Common myeloid progenitor, CD34-positive (primary cell): ENCODE results near the gene ORM1.
A peak's percentile ranks its signal among the peaks of the same experiment; 100 is the strongest.

ENCODE experiments used
- CTCF ChIA-PET: fragments of 350-600 bp; sonication (Branson Sonifier 250); formaldehyde crosslinking; loops from one replicate; lab custom pipeline; 2021; ENCODE audit warnings: antibody characterized with exemption; lab: Charles Lee
- POLR2A ChIA-PET: fragments of 350-600 bp; sonication (Branson Sonifier 250); formaldehyde crosslinking; loops from one replicate; lab custom pipeline; 2021; ENCODE audit warnings: antibody characterized with exemption; lab: Charles Lee
- DNase-seq, 3 donors: peaks; one replicate each; pipeline versions ENCODE4 v3.0.0 to v3.0.0-alpha.2; 2013
- H3K27ac ChIP-seq, 2 experiments: 1 replicate in 1 of 2; 2 replicates in 1 of 2; pipeline ENCODE4 v1.7.0; 2013; ENCODE audit warnings: inconsistent platforms in 2 of 2, low read length in 2 of 2, mild to moderate bottlenecking in 2 of 2, low read depth in 1 of 2, moderate library complexity in 1 of 2; ENCODE audit not compliant: severe bottlenecking in 2 of 2, insufficient read depth in 1 of 2, poor library complexity in 1 of 2
- H3K27me3 ChIP-seq, 5 experiments: replicated peaks in 2 of 5; 1 replicate in 3 of 5; 2 replicates in 2 of 5; pipeline versions ENCODE4 v1.6.1 to v1.7.0; 2013; ENCODE audit warnings: low read length in 4 of 5, mild to moderate bottlenecking in 2 of 5, moderate library complexity in 2 of 5, inconsistent platforms in 1 of 5; ENCODE audit not compliant: insufficient read depth in 5 of 5, control insufficient read depth in 4 of 5
- H3K36me3 ChIP-seq, 4 experiments: 1 replicate in 2 of 4; 2 replicates in 2 of 4; pipeline versions ENCODE4 v1.6.1 to v1.7.0; 2013; ENCODE audit warnings: low read length in 3 of 4, control low read depth in 1 of 4, mild to moderate bottlenecking in 1 of 4; ENCODE audit not compliant: control insufficient read depth in 4 of 4, insufficient read depth in 4 of 4
- H3K4me1 ChIP-seq, 4 experiments: 1 replicate in 3 of 4; 2 replicates in 1 of 4; pipeline versions ENCODE4 v1.6.1 to v1.7.1; 2013; ENCODE audit warnings: low read length in 3 of 4, mild to moderate bottlenecking in 3 of 4, control low read depth in 1 of 4, inconsistent platforms in 1 of 4, moderate library complexity in 1 of 4; ENCODE audit not compliant: control insufficient read depth in 4 of 4, insufficient read depth in 4 of 4; ENCODE audit errors: control extremely low read depth in 1 of 4
- H3K4me3 ChIP-seq, 7 experiments: 1 replicate in 4 of 7; 2 replicates in 3 of 7; pipeline versions ENCODE4 v1.5.1 to v1.7.0; 2013; ENCODE audit warnings: mild to moderate bottlenecking in 7 of 7, low read length in 6 of 7, moderate library complexity in 6 of 7, inconsistent platforms in 2 of 7, low read depth in 2 of 7, control low read depth in 1 of 7; ENCODE audit not compliant: insufficient read depth in 4 of 7, control insufficient read depth in 1 of 7; ENCODE audit errors: extremely low read depth in 1 of 7
- H3K9me3 ChIP-seq, 5 experiments: 1 replicate in 4 of 5; 2 replicates in 1 of 5; pipeline versions ENCODE4 v1.6.1 to v1.7.1; 2013; ENCODE audit warnings: low read length in 4 of 5, mild to moderate bottlenecking in 2 of 5, inconsistent platforms in 1 of 5, low read depth in 1 of 5, moderate library complexity in 1 of 5; ENCODE audit not compliant: control insufficient read depth in 4 of 5, insufficient read depth in 2 of 5; ENCODE audit errors: control extremely low read depth in 1 of 5
- WGBS: methylation state at CpG from one replicate; pipeline ENCODE4 v1.1.5; 2013; ENCODE audit not compliant: insufficient coverage; 5-methylcytosine and 5-hydroxymethylcytosine counted together

The ORM1 gene

GRCh38 chr9:114348261-114348905 lies 25.5 kb downstream of the ORM1 start:
- 89% methylated on average over 9 of the region's 12 CpGs for WGBS
- Histone ChIP-seq H3K36me3 (peaks cover 21 to 95% (median 75%) of the 10 kb centered on the region in 4 experiments), H3K4me1 (peaks cover 0 to 20% (median 14%) of the 10 kb centered on the region in 4 experiments)

DNA sequence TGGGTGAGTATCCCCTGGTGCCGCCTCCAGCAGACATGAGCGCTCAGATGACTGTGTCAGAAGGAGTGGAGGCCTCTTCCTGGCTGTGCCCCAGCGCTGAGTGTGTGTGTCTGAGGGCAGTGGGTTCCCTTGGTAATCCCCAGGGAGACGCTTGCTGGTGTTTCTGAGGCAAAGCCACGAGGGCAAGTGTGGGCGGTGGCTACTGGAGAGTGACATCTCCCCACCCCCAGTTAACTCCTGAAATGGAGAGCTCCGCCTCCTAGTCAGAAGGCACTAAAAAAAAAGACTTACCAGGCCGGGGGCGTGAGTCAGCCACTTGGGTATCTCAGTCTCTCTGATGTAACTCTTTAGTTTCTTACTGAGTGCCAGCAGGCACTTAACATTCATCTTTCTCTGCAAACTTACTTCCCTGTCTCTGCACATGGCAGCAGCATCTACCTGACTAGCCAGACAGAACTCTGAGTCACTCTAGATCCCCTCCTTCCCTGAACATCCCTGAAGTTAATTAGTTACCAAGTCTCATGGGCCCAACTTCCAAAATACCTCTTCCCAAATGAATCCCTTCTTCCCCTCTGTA lies 26.1 kb downstream of the ORM1 start:
- POLR2A ChIA-PET, result interaction anchor here (0.8 kb wide), 1 partner anchor 120 kb away, joined by 3 read pairs; no protein-coding TSS in a partner anchor
- CTCF ChIA-PET, result interaction anchor here (1.0 to 1.2 kb wide), 2 partner anchors 16 to 57 kb away, joined by 3 read pairs; no protein-coding TSS in a partner anchor
- H3K4me1 ChIP-seq, result peaks cover 0 to 20% (median 14%) of the 10 kb centered on the region in 4 experiments

More at GRCh38 chr9:114348261-114348905, 25.5 kb downstream of the ORM1 start:
- CTCF ChIA-PET, result interaction anchor here (1.0 to 1.5 kb wide), 3 partner anchors 17 to 58 kb away, joined by 3 read pairs; partner anchors contain the start of gene AKNA
- no peak overlapping the region for H3K4me3 ChIP-seq
- peak overlapping the region in 1 of 2 experiments; percentile 27 for H3K27ac ChIP-seq
- DNase-seq, result no peak
- H3K9me3 ChIP-seq, result no peaks in the 10 kb centered on the region
- no peaks in the 10 kb centered on the region for H3K27me3 ChIP-seq
- POLR2A ChIA-PET, result no interaction called here

DNA sequence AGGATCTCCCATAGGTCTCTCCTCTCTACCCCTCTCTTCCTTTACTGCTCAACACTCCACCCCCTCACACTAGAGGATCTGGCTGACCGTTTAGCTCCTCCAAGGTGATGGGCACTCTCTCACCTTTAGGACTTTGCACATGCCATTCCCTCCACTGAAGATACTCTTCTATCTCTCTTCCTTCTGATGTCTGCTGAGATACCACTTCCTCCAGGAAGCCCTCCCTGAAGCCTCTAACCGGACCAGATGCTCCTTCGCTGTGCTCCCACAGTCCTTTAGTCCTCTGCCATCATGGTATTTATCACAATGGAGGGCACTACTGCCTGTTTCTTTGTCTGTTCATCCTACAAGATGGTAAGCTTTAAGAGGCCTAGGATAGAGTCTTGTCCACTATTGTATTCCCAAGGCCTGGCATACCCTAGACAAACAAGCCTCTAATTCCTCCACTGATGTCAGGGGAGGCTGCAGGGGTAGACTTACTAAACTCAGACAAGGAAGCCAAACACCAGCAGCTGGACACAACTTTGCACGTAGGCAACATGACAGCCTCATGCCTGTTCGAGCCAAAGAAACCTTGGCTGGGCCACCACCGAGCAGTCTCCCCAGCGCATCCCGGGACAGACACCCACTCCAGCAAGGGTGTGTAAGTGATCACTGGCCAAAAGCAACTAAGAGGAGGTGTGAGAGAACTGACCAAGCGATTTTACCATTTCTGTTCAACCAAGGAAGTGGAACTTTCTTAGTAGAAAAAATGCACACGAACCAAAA lies 27.0 kb downstream of the ORM1 start:
- H3K36me3 ChIP-seq, result peaks cover 15 to 87% (median 66%) of the 10 kb centered on the region in 4 experiments
- no peak for DNase-seq
- CTCF ChIA-PET, result interaction anchor here (1.2 kb wide), 1 partner anchor 14 kb away, joined by 3 read pairs; no protein-coding TSS in a partner anchor
- POLR2A ChIA-PET, result interaction anchor here (0.8 kb wide), 1 partner anchor 119 kb away, joined by 3 read pairs; no protein-coding TSS in a partner anchor
- H3K27me3 ChIP-seq, result no peaks in the 10 kb centered on the region
- H3K9me3 ChIP-seq, result no peaks in the 10 kb centered on the region
- H3K4me1 ChIP-seq, result peaks cover 0 to 20% (median 14%) of the 10 kb centered on the region in 4 experiments
- WGBS, result 96% methylated on average over 10 of the region's 10 CpGs
- no peak overlapping the region for H3K27ac ChIP-seq
- H3K4me3 ChIP-seq, result no peak overlapping the region

More for the DNA sequence above, 26.1 kb downstream of the ORM1 start:
- WGBS, result 42% methylated on average over 9 of the region's 9 CpGs
- Histone ChIP-seq H3K4me3 (no peak overlapping the region), H3K27me3 (no peaks in the 10 kb centered on the region), H3K27ac (peak overlapping the region in 1 of 2 experiments; percentile 27), H3K36me3 (peaks cover 17 to 93% (median 71%) of the 10 kb centered on the region in 4 experiments), H3K9me3 (no peaks in the 10 kb centered on the region)
- peak; percentile 73 to 91 (median 90) for DNase-seq

GRCh38 chr9:114350636-114351401 lies 27.9 kb downstream of the ORM1 start:
- no peak overlapping the region for H3K27ac ChIP-seq
- CTCF ChIA-PET, result interaction anchor here (1.2 to 1.5 kb wide), 2 partner anchors 10 to 13 kb away, joined by 3 to 4 read pairs; no protein-coding TSS in a partner anchor

GRCh38 chr9:114351932-114352331 lies 29.0 kb downstream of the ORM1 start:
- CTCF ChIA-PET, result interaction anchor here (1.1 to 1.5 kb wide), 2 partner anchors 11 to 256 kb away, joined by 3 to 4 read pairs; no protein-coding TSS in a partner anchor
- POLR2A ChIA-PET, result no interaction called here
- Histone ChIP-seq H3K9me3 (no peaks in the 10 kb centered on the region), H3K36me3 (peaks cover 12 to 84% (median 63%) of the 10 kb centered on the region in 4 experiments), H3K4me1 (peaks cover 0 to 20% (median 14%) of the 10 kb centered on the region in 4 experiments), H3K4me3 (no peak overlapping the region), H3K27ac (no peak overlapping the region), H3K27me3 (no peaks in the 10 kb centered on the region)
- 100% methylated on average over 3 of the region's 4 CpGs for WGBS
- DNase-seq, result no peak

More at GRCh38 chr9:114350636-114351401, 27.9 kb downstream of the ORM1 start:
- Histone ChIP-seq H3K9me3 (no peaks in the 10 kb centered on the region), H3K27me3 (no peaks in the 10 kb centered on the region), H3K4me3 (no peak overlapping the region), H3K36me3 (peaks cover 15 to 84% (median 64%) of the 10 kb centered on the region in 4 experiments), H3K4me1 (peaks cover 0 to 20% (median 14%) of the 10 kb centered on the region in 4 experiments)
- 93% methylated on average over 14 of the region's 16 CpGs for WGBS
- no peak for DNase-seq
- POLR2A ChIA-PET, result no interaction called here

DNA sequence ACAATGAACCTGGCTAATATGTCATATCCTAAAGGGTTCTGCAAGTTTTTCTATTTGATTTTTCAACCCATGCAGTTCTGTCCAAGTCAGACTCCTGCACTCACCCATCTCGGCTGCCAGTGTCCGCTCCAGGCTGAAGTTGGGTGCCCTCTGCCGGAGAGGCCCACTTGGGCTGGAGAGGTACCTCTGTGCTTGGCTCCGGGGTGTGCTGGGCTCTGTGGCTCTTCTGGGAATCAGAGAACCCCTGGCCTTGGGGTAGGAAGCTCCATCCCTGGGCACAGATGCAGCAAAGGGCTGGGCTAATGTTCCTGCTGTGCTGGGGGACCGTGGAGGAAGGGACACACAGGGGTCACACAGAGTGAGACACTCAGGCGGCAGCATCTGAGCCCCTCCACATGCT lies 32.9 kb downstream of the ORM1 start:
- Histone ChIP-seq H3K4me3 (no peak overlapping the region), H3K27ac (no peak overlapping the region), H3K36me3 (peaks cover 26 to 86% (median 62%) of the 10 kb centered on the region in 4 experiments), H3K27me3 (no peaks in the 10 kb centered on the region), H3K9me3 (no peaks in the 10 kb centered on the region), H3K4me1 (no peaks in the 10 kb centered on the region)
- no peak for DNase-seq
- 93% methylated on average over 1 of the region's 6 CpGs for WGBS
- CTCF ChIA-PET, result interaction anchor here (1.3 kb wide), 1 partner anchor 29 kb away, joined by 3 read pairs; no protein-coding TSS in a partner anchor
- POLR2A ChIA-PET, result no interaction called here
